Neural progenitor cell (in vitro differentiated cells): ENCODE results near the gene ZRANB3. TPM values are rescaled to one million over a fixed set of nuclear protein-coding genes. Genes with fewer than 3 reads are reported as not detected.
"Not testable (repeated sequence)": the region's sequence is repeated elsewhere in the genome, so short reads cannot be mapped to it uniquely, and the experiment has no call there.

Source experiments
- DNase-seq: peaks from one replicate; pipeline ENCODE4 v3.0.0-alpha.2; 2016; ENCODE audit warnings: low spot score
- H2AFZ ChIP-seq: fragments of 200-600 bp; sonication (generic); replicated peaks from 2 replicates; pipeline ENCODE4 v1.6.1; 2016; ENCODE audit warnings: antibody characterized with exemption
- H3F3A ChIP-seq: fragments of 200-600 bp; sonication (generic); 2 replicates; pipeline ENCODE4 v1.6.1; 2016; ENCODE audit warnings: antibody characterized with exemption, low read depth
- H3K27ac ChIP-seq: fragments of 200-600 bp; sonication (generic); 2 replicates; pipeline ENCODE4 v1.5.1; 2016; ENCODE audit warnings: mild to moderate bottlenecking
- H3K27me3 ChIP-seq: fragments of 200-600 bp; sonication (generic); 2 replicates; pipeline ENCODE4 v1.6.1; 2016; ENCODE audit warnings: mild to moderate bottlenecking, moderate library complexity
- H3K36me3 ChIP-seq: fragments of 200-600 bp; sonication (generic); 2 replicates; pipeline ENCODE4 v1.5.1; 2016
- H3K4me1 ChIP-seq: fragments of 200-600 bp; sonication (generic); 2 replicates; pipeline ENCODE4 v1.6.1; 2016; ENCODE audit warnings: mixed run types
- H3K4me2 ChIP-seq: fragments of 200-600 bp; sonication (generic); 2 replicates; pipeline ENCODE4 v1.6.1; 2016
- H3K4me3 ChIP-seq: fragments of 200-600 bp; sonication (generic); 2 replicates; pipeline ENCODE4 v1.5.1; 2016
- H3K79me2 ChIP-seq: fragments of 200-600 bp; sonication (generic); 2 replicates; pipeline ENCODE4 v1.6.1; 2016; ENCODE audit warnings: low read depth
- H3K9ac ChIP-seq: fragments of 200-600 bp; sonication (generic); 2 replicates; pipeline ENCODE4 v1.6.1; 2016
- H3K9me3 ChIP-seq: fragments of 200-600 bp; sonication (generic); 2 replicates; pipeline ENCODE4 v1.5.1; 2016; ENCODE audit warnings: low read depth
- H4K20me1 ChIP-seq: fragments of 200-600 bp; sonication (generic); 2 replicates; pipeline ENCODE4 v1.6.1; 2016; ENCODE audit warnings: low read depth
- H3K27ac Mint-ChIP-seq: 3 replicates; pipeline ENCODE4 v1.8.0; 2021; ENCODE audit warnings: mixed read lengths
- H3K27me3 Mint-ChIP-seq: 2 replicates; pipeline ENCODE4 v1.8.0; 2022; ENCODE audit warnings: low read depth, mild to moderate bottlenecking, inconsistent platforms, moderate library complexity, mixed read lengths; ENCODE audit not compliant: insufficient read depth
- H3K36me3 Mint-ChIP-seq: 3 replicates; pipeline ENCODE4 v1.8.0; 2021; ENCODE audit warnings: mixed read lengths
- H3K4me1 Mint-ChIP-seq: 3 replicates; pipeline ENCODE4 v1.8.0; 2021; ENCODE audit warnings: mixed read lengths
- H3K4me3 Mint-ChIP-seq: 3 replicates; pipeline ENCODE4 v1.8.0; 2021; ENCODE audit warnings: mild to moderate bottlenecking, moderate library complexity, mixed read lengths
- H3K9me3 Mint-ChIP-seq: 3 replicates; pipeline ENCODE4 v1.8.0; 2020; ENCODE audit warnings: mixed read lengths
- CTCF ChIP-seq: fragments of 200-600 bp; sonication (generic); IDR thresholded peaks from 2 replicates; pipeline ENCODE4 v1.5.1; 2017; ENCODE audit warnings: antibody characterized with exemption, mild to moderate bottlenecking
- EZH2 ChIP-seq: fragments of 200-600 bp; sonication (generic); IDR thresholded peaks from 2 replicates; pipeline ENCODE4 v1.6.1; 2017; ENCODE audit warnings: antibody characterized with exemption, mild to moderate bottlenecking, moderate library complexity
- EZH2phosphoT487 ChIP-seq: fragments of 200-600 bp; sonication (generic); IDR thresholded peaks from 2 replicates; pipeline ENCODE4 v1.6.1; 2017; ENCODE audit warnings: antibody characterized with exemption
- total RNA-seq: library from RNA; depleted of rRNA; stranded (reverse); fragments of >200 nt; gene quantifications from 2 replicates; pipeline ENCODE4 v1.2.3, GENCODE V29; 2015; ENCODE audit warnings: low replicate concordance

Gene ZRANB3
- total RNA-seq, 1 donor from 2014 or later = 35.9 TPM

GRCh38 chr2:135451966-135452365 lies 79.1 kb downstream of the ZRANB3 start:
- Histone ChIP-seq H3K27ac (no peak overlapping the region), H3K9ac (no peak overlapping the region), H4K20me1 (no peaks in the 10 kb centered on the region), H3K4me1 (no peaks in the 10 kb centered on the region), H3K9me3 (peaks cover 4% of the 10 kb centered on the region), H3K79me2 (no peaks in the 10 kb centered on the region), H3K4me3 (no peak overlapping the region), H3K36me3 (no peaks in the 10 kb centered on the region), H3K4me2 (no peak overlapping the region), H3F3A (no peaks in the 10 kb centered on the region), H3K27me3 (no peaks in the 10 kb centered on the region), H2AFZ (no peak overlapping the region)
- TF ChIP-seq EZH2phosphoT487 (no peak), CTCF (no peak), EZH2 (no peak)
- no peak for DNase-seq
- peaks cover 38% of the 10 kb centered on the region for H3K9me3 Mint-ChIP-seq
- H3K27ac Mint-ChIP-seq = no peak overlapping the region
- peaks cover 29% of the 10 kb centered on the region for H3K36me3 Mint-ChIP-seq
- no peak overlapping the region for H3K4me3 Mint-ChIP-seq
- H3K4me1 Mint-ChIP-seq = no peaks in the 10 kb centered on the region
- no peaks in the 10 kb centered on the region for H3K27me3 Mint-ChIP-seq

- H3K4me2 ChIP-seq, H3K27ac ChIP-seq, H3K36me3 ChIP-seq, H3K79me2 ChIP-seq, H3K4me3 ChIP-seq, DNase-seq, H4K20me1 ChIP-seq, H2AFZ ChIP-seq, H3K4me1 Mint-ChIP-seq, H3K4me1 ChIP-seq, H3K27ac Mint-ChIP-seq, H3K9ac ChIP-seq, H3F3A ChIP-seq, H3K9me3 ChIP-seq, H3K9me3 Mint-ChIP-seq, H3K27me3 ChIP-seq, H3K4me3 Mint-ChIP-seq, H3K36me3 Mint-ChIP-seq, H3K27me3 Mint-ChIP-seq: not testable (repeated sequence)
Observed at GRCh38 chr2:135443013-135443412, 88.0 kb downstream of the ZRANB3 start.

GRCh38 chr2:135435155-135435554 lies 95.9 kb downstream of the ZRANB3 start:
- H3K27ac Mint-ChIP-seq, H3K36me3 Mint-ChIP-seq, H3K36me3 ChIP-seq, H3K27me3 Mint-ChIP-seq, H3K27ac ChIP-seq, H4K20me1 ChIP-seq, H3K27me3 ChIP-seq, H3K4me3 ChIP-seq, H3K9me3 Mint-ChIP-seq, H3K4me2 ChIP-seq, H3K4me1 ChIP-seq, H3K9ac ChIP-seq, H3K9me3 ChIP-seq, H2AFZ ChIP-seq, H3K4me1 Mint-ChIP-seq, H3K79me2 ChIP-seq, DNase-seq, H3F3A ChIP-seq, H3K4me3 Mint-ChIP-seq: not testable (repeated sequence)

GRCh38 chr2:135424849-135425248 lies 106.2 kb downstream of the ZRANB3 start:
- no peak for DNase-seq
- Histone ChIP-seq H3K4me3 (no peak overlapping the region), H3K27ac (no peak overlapping the region), H3K9ac (no peak overlapping the region), H2AFZ (no peak overlapping the region), H3K79me2 (peaks cover 7% of the 10 kb centered on the region), H3K4me1 (no peaks in the 10 kb centered on the region), H3K27me3 (no peaks in the 10 kb centered on the region), H4K20me1 (no peaks in the 10 kb centered on the region), H3K36me3 (no peaks in the 10 kb centered on the region), H3K9me3 (no peaks in the 10 kb centered on the region), H3K4me2 (no peak overlapping the region), H3F3A (no peaks in the 10 kb centered on the region)
- H3K27me3 Mint-ChIP-seq = no peaks in the 10 kb centered on the region
- H3K4me3 Mint-ChIP-seq = no peak overlapping the region
- no peaks in the 10 kb centered on the region for H3K4me1 Mint-ChIP-seq
- no peak for TF ChIP-seq CTCF
- no peak for TF ChIP-seq EZH2
- no peak for TF ChIP-seq EZH2phosphoT487
- peaks cover 6% of the 10 kb centered on the region for H3K36me3 Mint-ChIP-seq
- peaks cover 20% of the 10 kb centered on the region for H3K9me3 Mint-ChIP-seq
- no peak overlapping the region for H3K27ac Mint-ChIP-seq
